Measurements from ENCODE around the gene DDX56.
A peak's percentile ranks its signal among the peaks of the same experiment; 100 is the strongest.

The DDX56 gene

GRCh38 chr7:44608916-44609648, 35.4 kb upstream of the DDX56 start:
- peak overlapping the region in 1 of 3 experiments; percentile 67 for H3K27ac Mint-ChIP-seq
- H3K4me1 Mint-ChIP-seq: peaks cover 19% of the 10 kb centered on the region
- peaks cover 4% of the 10 kb centered on the region for H3K36me3 Mint-ChIP-seq (ENCODE audit: low read depth)

GRCh38 chr7:44607141-44608068, 33.7 kb upstream of the DDX56 start:
- Mint-ChIP-seq H3K9me3 (no peaks in the 10 kb centered on the region), H3K27ac (peak overlapping the region; percentile 91 to 99 (median 98)), H3K27me3 (ENCODE audit: low read depth) (no peaks in the 10 kb centered on the region), H3K36me3 (ENCODE audit: low read depth) (peaks cover 4% of the 10 kb centered on the region), H3K4me1 (peaks cover 19% of the 10 kb centered on the region), H3K4me3 (peak overlapping the region; percentile 98 to 99 (median 99))
- no peak for TF ChIP-seq CTCF (IDR thresholded peaks at IDR 0.05; ENCODE audit: unreplicated experiment in 3 of 3)

More at GRCh38 chr7:44608916-44609648, 35.4 kb upstream of the DDX56 start:
- Mint-ChIP-seq H3K9me3 (no peaks in the 10 kb centered on the region), H3K27me3 (ENCODE audit: low read depth) (no peaks in the 10 kb centered on the region), H3K4me3 (peak overlapping the region; percentile 36 to 82 (median 81))
- TF ChIP-seq CTCF (IDR thresholded peaks at IDR 0.05; ENCODE audit: unreplicated experiment in 3 of 3): no peak

- H3K27ac Mint-ChIP-seq: peak within 1 kb of the TSS; percentile 91 to 99 (median 98)
Measured at GRCh38 chr7:44606341-44607140, 32.8 kb upstream of the DDX56 start, which contains the start of gene OGDH. Gene OGDH, plus strand, starts transcription at chr7:44606627. Its CDS starts 17,717 bp downstream, at chr7:44624344.

GRCh38 chr7:44604941-44605340, 31.2 kb upstream of the DDX56 start:
- TF ChIP-seq CTCF (IDR thresholded peaks at IDR 0.05; ENCODE audit: unreplicated experiment in 3 of 3): no peak

More at GRCh38 chr7:44606341-44607140, 32.8 kb upstream of the DDX56 start, which contains the start of gene OGDH:
- no peak for TF ChIP-seq CTCF (IDR thresholded peaks at IDR 0.05; ENCODE audit: unreplicated experiment in 3 of 3)
- Mint-ChIP-seq H3K4me1 (peaks cover 19% of the 10 kb centered on the region), H3K4me3 (peak within 1 kb of the TSS; percentile 98 to 99 (median 99)), H3K36me3 (ENCODE audit: low read depth) (peaks cover 4% of the 10 kb centered on the region), H3K9me3 (no peaks in the 10 kb centered on the region), H3K27me3 (ENCODE audit: low read depth) (no peaks in the 10 kb centered on the region)

GRCh38 chr7:44603193-44603592, 29.5 kb upstream of the DDX56 start:
- no peak for TF ChIP-seq CTCF (IDR thresholded peaks at IDR 0.05; ENCODE audit: unreplicated experiment in 3 of 3)
- H3K4me3 Mint-ChIP-seq: no peak overlapping the region
- H3K4me1 Mint-ChIP-seq: peaks cover 14% of the 10 kb centered on the region
- H3K9me3 Mint-ChIP-seq: no peaks in the 10 kb centered on the region
- H3K36me3 Mint-ChIP-seq (ENCODE audit: low read depth): peaks cover 4% of the 10 kb centered on the region
- no peak overlapping the region for H3K27ac Mint-ChIP-seq
- H3K27me3 Mint-ChIP-seq (ENCODE audit: low read depth): peaks cover 7% of the 10 kb centered on the region

More at GRCh38 chr7:44604941-44605340, 31.2 kb upstream of the DDX56 start:
- H3K4me1 Mint-ChIP-seq: peaks cover 19% of the 10 kb centered on the region
- H3K27me3 Mint-ChIP-seq (ENCODE audit: low read depth): peaks cover 4% of the 10 kb centered on the region
- peak overlapping the region; percentile 51 to 99 (median 74) for H3K4me3 Mint-ChIP-seq
- H3K27ac Mint-ChIP-seq: peak overlapping the region in 2 of 3 experiments; percentile 62 to 85
- peaks cover 4% of the 10 kb centered on the region for H3K36me3 Mint-ChIP-seq (ENCODE audit: low read depth)
- no peaks in the 10 kb centered on the region for H3K9me3 Mint-ChIP-seq

Measured in nephron (organoid).